ENCODE measurements around the gene SNX27. TPM values are rescaled to one million over a fixed set of nuclear protein-coding genes. Genes with fewer than 3 reads are reported as not detected.
A peak's percentile ranks its signal among the peaks of the same experiment; 100 is the strongest.
"Not testable (repeated sequence)": the region's sequence is repeated elsewhere in the genome, so short reads cannot be mapped to it uniquely, and the experiment has no call there.

The SNX27 gene
- total and polyA plus RNA-seq, 5 donors from 2014 or later, result 10.4 to 25.3 (median 11.8) TPM

DNA sequence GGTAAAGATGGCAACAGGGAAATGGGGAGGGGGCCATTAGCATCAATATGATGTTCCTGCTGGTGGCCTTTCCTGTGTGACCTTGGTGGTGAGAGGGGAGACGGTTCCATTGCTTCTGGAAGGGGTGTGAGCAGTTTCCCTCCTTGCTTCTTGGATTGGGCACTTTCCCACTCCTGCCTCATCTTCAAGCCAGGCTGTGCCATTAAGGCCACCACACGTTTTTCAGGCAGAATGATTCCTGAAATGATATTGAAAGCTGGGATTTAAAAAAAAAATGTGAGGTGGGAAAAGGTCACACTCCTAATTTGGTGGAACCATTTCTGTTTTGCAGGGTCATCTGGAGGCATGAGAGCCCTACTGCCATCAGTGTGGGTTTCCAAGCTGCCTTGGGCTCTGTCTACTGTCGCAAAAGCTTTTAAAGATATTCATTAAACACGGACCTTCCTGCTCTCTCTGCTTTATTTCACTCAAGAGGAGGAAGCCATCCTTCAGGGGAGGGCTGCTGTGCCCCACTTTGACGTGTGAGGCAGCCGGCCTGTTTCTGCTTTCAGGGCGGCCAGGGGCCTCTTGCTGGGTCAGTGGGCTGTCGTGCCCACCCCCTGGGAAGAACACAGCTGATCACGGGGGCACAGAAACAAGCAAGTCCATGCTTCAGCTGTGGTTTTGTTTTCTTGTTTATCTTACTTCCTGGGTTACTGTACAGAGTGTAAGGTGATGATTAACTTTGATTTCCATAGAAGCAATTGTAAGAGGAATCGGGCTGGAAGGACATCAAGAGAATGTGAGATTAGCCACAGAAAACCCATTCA, 117.5 kb downstream of the SNX27 start:
- Mint-ChIP-seq H3K27me3 (peaks cover 74% of the 10 kb centered on the region), H3K9me3 (peaks cover 0 to 1% (median 0%) of the 10 kb centered on the region in 7 donors)

DNA sequence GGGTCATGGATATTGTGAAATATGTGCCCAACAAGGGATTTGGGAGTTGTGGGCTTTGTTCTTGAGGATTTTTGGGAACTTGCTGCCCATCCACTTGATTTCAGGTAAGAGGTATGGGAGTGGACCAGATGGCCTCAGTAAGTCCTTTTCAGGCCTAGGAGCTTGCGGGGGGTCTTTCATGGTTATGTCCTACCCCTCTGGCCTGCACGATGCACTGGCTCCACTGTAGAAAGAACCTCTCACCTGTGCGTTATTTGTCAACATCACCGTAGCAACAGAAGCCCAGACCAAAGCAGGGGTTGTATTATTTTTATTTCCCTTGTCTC, 118.1 kb downstream of the SNX27 start:
- peaks cover 73% of the 10 kb centered on the region for H3K27me3 Mint-ChIP-seq
- Histone ChIP-seq H3K36me3 (ENCODE audit: control insufficient read depth, insufficient read depth, low read length) (no peaks in the 10 kb centered on the region), H3K27me3 (ENCODE audit: control insufficient read depth, insufficient read depth, low read length) (peaks cover 18% of the 10 kb centered on the region), H3K27ac (ENCODE audit: insufficient read depth, low read length, poor library complexity, severe bottlenecking) (no peak overlapping the region), H3K4me1 (ENCODE audit: control insufficient read depth, insufficient read depth, low read length, poor library complexity, severe bottlenecking) (no peaks in the 10 kb centered on the region), H3K4me3 (ENCODE audit: low read depth, low read length) (no peak overlapping the region), H3K9me3 (ENCODE audit: control insufficient read depth in 2 of 2, low read length in 2 of 2) (no peaks in the 10 kb centered on the region)
- peaks cover 0 to 1% (median 0%) of the 10 kb centered on the region in 7 donors for H3K9me3 Mint-ChIP-seq
- no peak for ATAC-seq (ENCODE audit: low read depth in 2 of 2)
- H3K4me1 Mint-ChIP-seq, result peaks cover 0 to under 1% (median under 1%) of the 10 kb centered on the region in 4 donors
- DNase-seq, result no peak
- no peaks in the 10 kb centered on the region for H3K36me3 Mint-ChIP-seq
- H3K27ac Mint-ChIP-seq, result no peak overlapping the region
- no peak overlapping the region for H3K4me3 Mint-ChIP-seq

More for the DNA sequence above, 117.5 kb downstream of the SNX27 start:
- Histone ChIP-seq H3K4me3 (ENCODE audit: low read depth, low read length) (no peak overlapping the region), H3K4me1 (ENCODE audit: control insufficient read depth, insufficient read depth, low read length, poor library complexity, severe bottlenecking) (no peaks in the 10 kb centered on the region), H3K27me3 (ENCODE audit: control insufficient read depth, insufficient read depth, low read length) (peaks cover 19% of the 10 kb centered on the region), H3K36me3 (ENCODE audit: control insufficient read depth, insufficient read depth, low read length) (no peaks in the 10 kb centered on the region), H3K9me3 (ENCODE audit: control insufficient read depth in 2 of 2, low read length in 2 of 2) (no peaks in the 10 kb centered on the region), H3K27ac (ENCODE audit: insufficient read depth, low read length, poor library complexity, severe bottlenecking) (no peak overlapping the region)
- Mint-ChIP-seq H3K36me3 (no peaks in the 10 kb centered on the region), H3K4me3 (no peak overlapping the region), H3K27ac (peak overlapping the region in 1 of 3 donors; percentile 40), H3K4me1 (no peaks in the 10 kb centered on the region)
- DNase-seq, result no peak
- ATAC-seq (ENCODE audit: low read depth in 2 of 2), result no peak

DNA sequence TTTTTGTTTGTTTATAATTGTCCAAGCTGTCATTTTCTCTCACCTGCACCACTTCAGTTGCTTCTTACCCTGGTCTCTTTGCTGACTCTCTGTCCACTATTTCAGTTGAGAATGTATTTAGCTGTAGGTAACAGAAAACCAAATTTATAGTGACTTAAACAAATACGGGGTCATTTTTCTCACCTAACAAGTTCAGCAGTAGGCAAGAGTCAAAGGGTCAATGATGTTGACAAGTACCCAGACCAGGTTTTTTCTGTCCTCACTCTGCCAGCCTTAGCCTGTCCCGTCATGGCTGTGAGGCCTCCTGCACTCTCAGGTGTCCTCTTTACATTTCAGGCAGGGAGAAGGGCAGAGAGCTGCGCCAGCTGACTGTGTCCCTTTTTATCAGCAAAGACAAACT, 121.3 kb downstream of the SNX27 start:
- Mint-ChIP-seq H3K27ac (no peak overlapping the region), H3K4me1 (peaks cover 0 to 3% (median 1%) of the 10 kb centered on the region in 4 donors), H3K4me3 (peak overlapping the region in 1 of 4 donors; percentile 29), H3K36me3 (no peaks in the 10 kb centered on the region), H3K9me3 (peaks cover 0 to 10% (median 0%) of the 10 kb centered on the region in 7 donors), H3K27me3 (peaks cover 43% of the 10 kb centered on the region)
- no peak for ATAC-seq (ENCODE audit: low read depth in 2 of 2)
- Histone ChIP-seq H3K27ac (ENCODE audit: insufficient read depth, low read length, poor library complexity, severe bottlenecking) (no peak overlapping the region), H3K4me1 (ENCODE audit: control insufficient read depth, insufficient read depth, low read length, poor library complexity, severe bottlenecking) (no peaks in the 10 kb centered on the region), H3K36me3 (ENCODE audit: control insufficient read depth, insufficient read depth, low read length) (no peaks in the 10 kb centered on the region), H3K9me3 (ENCODE audit: control insufficient read depth in 2 of 2, low read length in 2 of 2) (peaks cover 11 to 16% of the 10 kb centered on the region in 2 experiments), H3K4me3 (ENCODE audit: low read depth, low read length) (no peak overlapping the region), H3K27me3 (ENCODE audit: control insufficient read depth, insufficient read depth, low read length) (peaks cover 16% of the 10 kb centered on the region)
- DNase-seq, result no peak

DNA sequence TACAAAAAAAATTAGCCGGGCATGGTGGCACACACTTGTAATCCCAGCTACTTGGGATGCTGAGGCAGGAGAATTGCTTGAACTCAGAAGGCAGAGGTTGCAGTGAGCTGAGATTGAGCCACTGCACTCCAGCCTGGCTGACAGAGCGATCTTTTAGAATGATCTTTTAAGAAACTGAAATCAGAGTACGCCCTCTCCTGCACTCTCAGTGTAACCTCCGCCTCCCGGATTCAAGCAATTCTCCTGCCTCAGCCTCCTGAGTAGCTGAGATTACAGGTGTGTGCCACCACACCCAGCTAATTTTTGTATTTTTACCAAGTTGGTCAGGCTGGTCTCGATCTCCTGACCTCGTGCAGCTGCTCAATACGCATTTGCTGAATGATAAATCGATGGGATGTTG, 122.1 kb downstream of the SNX27 start:
- H3K4me1 ChIP-seq (ENCODE audit: control insufficient read depth, insufficient read depth, low read length, poor library complexity, severe bottlenecking); ATAC-seq (ENCODE audit: low read depth in 2 of 2); H3K27me3 ChIP-seq (ENCODE audit: control insufficient read depth, insufficient read depth, low read length); H3K27ac ChIP-seq (ENCODE audit: insufficient read depth, low read length, poor library complexity, severe bottlenecking); H3K4me3 ChIP-seq (ENCODE audit: low read depth, low read length); H3K36me3 Mint-ChIP-seq; DNase-seq; H3K4me1 Mint-ChIP-seq; H3K36me3 ChIP-seq (ENCODE audit: control insufficient read depth, insufficient read depth, low read length); H3K4me3 Mint-ChIP-seq: not testable (repeated sequence)
- Mint-ChIP-seq H3K27me3 (peaks cover 35% of the 10 kb centered on the region), H3K27ac (peak overlapping the region in 1 of 3 donors; percentile 9), H3K9me3 (peaks cover 0 to 14% (median 1%) of the 10 kb centered on the region in 7 donors)
- peaks cover 11 to 19% of the 10 kb centered on the region in 2 experiments for H3K9me3 ChIP-seq (ENCODE audit: control insufficient read depth in 2 of 2, low read length in 2 of 2)

DNA sequence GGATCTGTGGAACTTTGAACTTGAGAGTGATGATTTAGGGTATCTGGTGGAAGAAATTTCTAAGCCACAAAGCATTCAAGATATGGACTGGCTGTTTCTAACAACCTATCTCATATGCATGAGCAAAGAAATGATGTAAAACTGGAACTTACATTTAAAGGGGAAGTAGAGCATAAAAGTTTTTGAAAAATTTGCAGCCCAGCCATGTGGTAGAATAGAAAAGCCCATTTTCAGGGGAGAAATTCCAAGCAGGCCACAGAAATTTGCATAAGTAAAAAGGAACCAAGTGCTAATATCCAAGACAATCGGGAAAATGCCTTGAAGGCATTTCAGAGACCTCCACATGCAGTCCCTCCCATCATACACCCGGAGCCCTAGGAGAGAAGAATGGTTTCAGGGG, 125.2 kb downstream of the SNX27 start:
- Histone ChIP-seq H3K4me1 (ENCODE audit: control insufficient read depth, insufficient read depth, low read length, poor library complexity, severe bottlenecking) (no peaks in the 10 kb centered on the region), H3K9me3 (ENCODE audit: control insufficient read depth in 2 of 2, low read length in 2 of 2) (peaks cover 11 to 19% of the 10 kb centered on the region in 2 experiments), H3K27ac (ENCODE audit: insufficient read depth, low read length, poor library complexity, severe bottlenecking) (no peak overlapping the region), H3K27me3 (ENCODE audit: control insufficient read depth, insufficient read depth, low read length) (peaks cover 1% of the 10 kb centered on the region), H3K4me3 (ENCODE audit: low read depth, low read length) (no peak overlapping the region), H3K36me3 (ENCODE audit: control insufficient read depth, insufficient read depth, low read length) (no peaks in the 10 kb centered on the region)
- no peaks in the 10 kb centered on the region for H3K36me3 Mint-ChIP-seq
- peaks cover 0 to 3% (median 1%) of the 10 kb centered on the region in 4 donors for H3K4me1 Mint-ChIP-seq
- H3K9me3 Mint-ChIP-seq, result peaks cover 0 to 14% (median 1%) of the 10 kb centered on the region in 7 donors
- peaks cover 21% of the 10 kb centered on the region for H3K27me3 Mint-ChIP-seq
- no peak for DNase-seq
- H3K4me3 Mint-ChIP-seq, result no peak overlapping the region
- no peak for ATAC-seq (ENCODE audit: low read depth in 2 of 2)
- H3K27ac Mint-ChIP-seq, result no peak overlapping the region

DNA sequence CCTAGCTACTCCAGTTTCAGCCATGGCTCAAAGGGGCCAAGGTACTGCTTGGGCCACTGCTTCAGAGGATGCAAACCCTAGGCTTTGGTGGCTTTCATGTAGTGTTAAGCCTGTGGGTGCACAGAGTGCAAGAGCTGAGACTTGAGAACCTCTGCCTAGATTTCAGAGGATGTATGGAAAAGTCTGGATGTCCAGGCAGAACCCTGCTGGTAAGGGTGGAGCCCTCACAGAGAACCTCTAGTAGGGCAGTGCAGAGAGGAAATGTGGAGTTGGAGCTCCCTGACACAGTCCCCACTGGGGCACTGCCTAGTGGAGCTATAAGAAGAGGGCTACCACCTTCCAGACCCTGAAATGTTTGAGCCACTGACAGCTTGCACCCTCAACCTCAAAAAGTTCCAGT, 125.6 kb downstream of the SNX27 start:
- ATAC-seq (ENCODE audit: low read depth in 2 of 2) (no peak), DNase-seq (no peak)
- peaks cover 11 to 19% of the 10 kb centered on the region in 2 experiments for H3K9me3 ChIP-seq (ENCODE audit: control insufficient read depth in 2 of 2, low read length in 2 of 2)
- no peaks in the 10 kb centered on the region for H3K27me3 ChIP-seq (ENCODE audit: control insufficient read depth, insufficient read depth, low read length)
- no peaks in the 10 kb centered on the region for H3K36me3 ChIP-seq (ENCODE audit: control insufficient read depth, insufficient read depth, low read length)
- Mint-ChIP-seq H3K27me3 (peaks cover 17% of the 10 kb centered on the region), H3K9me3 (peaks cover 0 to 14% (median 1%) of the 10 kb centered on the region in 7 donors), H3K36me3 (no peaks in the 10 kb centered on the region), H3K4me3 (no peak overlapping the region), H3K4me1 (peaks cover 0 to 3% (median 1%) of the 10 kb centered on the region in 4 donors), H3K27ac (no peak overlapping the region)
- H3K27ac ChIP-seq (ENCODE audit: insufficient read depth, low read length, poor library complexity, severe bottlenecking), result no peak overlapping the region
- no peaks in the 10 kb centered on the region for H3K4me1 ChIP-seq (ENCODE audit: control insufficient read depth, insufficient read depth, low read length, poor library complexity, severe bottlenecking)
- H3K4me3 ChIP-seq (ENCODE audit: low read depth, low read length), result no peak overlapping the region

DNA sequence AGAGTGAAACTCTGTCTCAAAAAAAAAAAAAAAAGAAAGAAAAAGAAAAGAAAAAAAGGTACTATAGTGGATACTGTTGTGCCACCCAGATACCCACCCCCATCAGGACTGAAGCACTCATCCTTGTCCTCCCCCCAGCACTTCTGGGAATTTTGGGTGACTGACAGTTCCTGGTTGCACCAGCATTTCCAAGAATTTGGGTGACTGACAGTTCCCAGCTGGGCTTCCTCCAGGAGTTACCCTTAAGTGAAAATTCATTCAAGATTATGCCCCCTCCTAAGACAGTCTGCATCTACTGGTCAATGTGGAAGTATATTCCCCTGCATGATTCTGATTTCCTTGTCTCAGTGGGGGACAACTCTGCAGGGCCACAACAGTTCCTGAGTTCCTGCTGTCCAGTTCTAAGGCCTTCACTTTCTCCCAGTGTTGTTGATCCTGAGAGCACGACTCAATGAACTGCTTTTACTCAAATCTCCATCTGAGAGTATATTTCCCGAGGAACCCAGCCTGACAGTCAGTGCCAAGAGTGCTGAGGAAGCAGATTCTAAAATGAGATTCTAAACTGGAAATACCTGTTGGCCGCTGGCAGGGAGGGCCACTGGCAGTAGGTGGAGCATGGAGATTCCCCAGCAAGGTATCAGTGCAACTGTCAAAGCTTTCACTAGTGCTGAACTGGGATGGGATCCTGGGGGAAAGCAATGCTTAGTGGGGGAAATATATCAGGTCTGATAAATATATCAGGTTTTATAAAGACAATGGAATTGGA, 127.9 kb downstream of the SNX27 start:
- no peak for DNase-seq

More for the DNA sequence above, 127.9 kb downstream of the SNX27 start:
- H3K27me3 ChIP-seq (ENCODE audit: control insufficient read depth, insufficient read depth, low read length), result no peaks in the 10 kb centered on the region
- H3K27ac ChIP-seq (ENCODE audit: insufficient read depth, low read length, poor library complexity, severe bottlenecking), result no peak overlapping the region
- ATAC-seq (ENCODE audit: low read depth in 2 of 2), result no peak
- H3K9me3 ChIP-seq (ENCODE audit: control insufficient read depth in 2 of 2, low read length in 2 of 2), result peaks cover 11 to 19% of the 10 kb centered on the region in 2 experiments
- peaks cover 12% of the 10 kb centered on the region for H3K27me3 Mint-ChIP-seq
- H3K36me3 ChIP-seq (ENCODE audit: control insufficient read depth, insufficient read depth, low read length), result no peaks in the 10 kb centered on the region
- no peaks in the 10 kb centered on the region for H3K4me1 ChIP-seq (ENCODE audit: control insufficient read depth, insufficient read depth, low read length, poor library complexity, severe bottlenecking)
- no peak overlapping the region for H3K4me3 ChIP-seq (ENCODE audit: low read depth, low read length)
- no peak overlapping the region for H3K4me3 Mint-ChIP-seq
- peak overlapping the region in 1 of 3 donors; percentile 68 for H3K27ac Mint-ChIP-seq
- no peaks in the 10 kb centered on the region for H3K36me3 Mint-ChIP-seq
- H3K4me1 Mint-ChIP-seq, result peaks cover 0 to 3% (median 1%) of the 10 kb centered on the region in 4 donors
- peaks cover 0 to 14% (median 3%) of the 10 kb centered on the region in 7 donors for H3K9me3 Mint-ChIP-seq

All from CD4-positive, CD25-positive, alpha-beta regulatory T cell (primary cell).